ENCODE results near the gene ZNF385B. TPM values are rescaled to one million over a fixed set of nuclear protein-coding genes. Genes with fewer than 3 reads are reported as not detected.

The ZNF385B gene
- total RNA-seq, 4 donors from 2014 or later: 1.6 to 7.4 (median 3.9) TPM; not detected in 1

- TF ChIP-seq CTCF (IDR thresholded peaks at IDR 0.05) (no peak), POLR2A (IDR thresholded peaks at IDR 0.05) (no peak)
- Histone ChIP-seq H3K27me3 (no peaks in the 10 kb centered on the region), H3K36me3 (no peaks in the 10 kb centered on the region), H3K9me3 (no peaks in the 10 kb centered on the region), H3K27ac (no peak overlapping the region), H3K4me1 (no peaks in the 10 kb centered on the region), H3K4me3 (no peak overlapping the region)
- DNase-seq: no peak
Observed at GRCh38 chr2:179664972-179665812, 196.2 kb downstream of the ZNF385B start.

GRCh38 chr2:179661986-179662385 is 199.4 kb downstream of the ZNF385B start:
- H3K27ac ChIP-seq: no peak overlapping the region
- DNase-seq: no peak
- no peaks in the 10 kb centered on the region for H3K4me1 ChIP-seq
- H3K9me3 ChIP-seq: no peaks in the 10 kb centered on the region
- no peak overlapping the region for H3K4me3 ChIP-seq
- no peaks in the 10 kb centered on the region for H3K27me3 ChIP-seq
- TF ChIP-seq CTCF (IDR thresholded peaks at IDR 0.05) (no peak), POLR2A (IDR thresholded peaks at IDR 0.05) (no peak)
- no peaks in the 10 kb centered on the region for H3K36me3 ChIP-seq

- no peaks in the 10 kb centered on the region for H3K27me3 ChIP-seq
- TF ChIP-seq CTCF (IDR thresholded peaks at IDR 0.05): no peak
- no peak for TF ChIP-seq POLR2A (IDR thresholded peaks at IDR 0.05)
Observed at GRCh38 chr2:179657068-179657595, 204.3 kb downstream of the ZNF385B start.

GRCh38 chr2:179655627-179656026 is 205.8 kb downstream of the ZNF385B start:
- DNase-seq: no peak
- Histone ChIP-seq H3K9me3 (no peaks in the 10 kb centered on the region), H3K4me1 (no peaks in the 10 kb centered on the region), H3K27ac (no peak overlapping the region), H3K4me3 (no peak overlapping the region), H3K27me3 (no peaks in the 10 kb centered on the region), H3K36me3 (no peaks in the 10 kb centered on the region)
- no peak for TF ChIP-seq CTCF (IDR thresholded peaks at IDR 0.05)
- TF ChIP-seq POLR2A (IDR thresholded peaks at IDR 0.05): no peak

More at GRCh38 chr2:179657068-179657595, 204.3 kb downstream of the ZNF385B start:
- no peak overlapping the region for H3K27ac ChIP-seq
- no peaks in the 10 kb centered on the region for H3K4me1 ChIP-seq
- H3K36me3 ChIP-seq: no peaks in the 10 kb centered on the region
- H3K4me3 ChIP-seq: no peak overlapping the region
- DNase-seq: no peak
- H3K9me3 ChIP-seq: no peaks in the 10 kb centered on the region

GRCh38 chr2:179654806-179655205 is 206.6 kb downstream of the ZNF385B start:
- no peak for TF ChIP-seq CTCF (IDR thresholded peaks at IDR 0.05)
- no peak for TF ChIP-seq POLR2A (IDR thresholded peaks at IDR 0.05)
- H3K27me3 ChIP-seq: no peaks in the 10 kb centered on the region
- H3K4me1 ChIP-seq: no peaks in the 10 kb centered on the region
- no peak overlapping the region for H3K4me3 ChIP-seq
- no peaks in the 10 kb centered on the region for H3K9me3 ChIP-seq
- H3K36me3 ChIP-seq: no peaks in the 10 kb centered on the region
- H3K27ac ChIP-seq: no peak overlapping the region
- no peak for DNase-seq

All from Peyer's patch (tissue), 4 donors.